Kidney (tissue), 14 donors: Measurements from ENCODE around the gene FREM1. TPM values are rescaled to one million over a fixed set of nuclear protein-coding genes. Genes with fewer than 3 reads are reported as not detected.

Experiments
- DNase-seq, 5 donors: peaks; one replicate each; pipeline ENCODE4 v3.0.0-alpha.2; 2013 to 2020
- FAIRE-seq: peaks from 2 replicates; lab custom pipeline; 2012; peaks lifted over from hg19 to GRCh38; lab: Jason Lieb, UNC
- H3K27ac ChIP-seq, 2 donors: one replicate each; pipeline ENCODE4 v1.7.0; 2013; ENCODE audit warnings: low read depth in 2 of 2, low read length in 2 of 2, inconsistent platforms in 1 of 2
- H3K27me3 ChIP-seq: one replicate; pipeline ENCODE4 v1.7.1; 2013; ENCODE audit warnings: low read length, inconsistent platforms; ENCODE audit not compliant: control insufficient read depth, insufficient read depth
- H3K36me3 ChIP-seq, 3 donors: one replicate each; pipeline versions ENCODE4 v1.7.0 to v1.7.1; 2013; ENCODE audit warnings: low read length in 3 of 3, control low read depth in 1 of 3, inconsistent platforms in 1 of 3; ENCODE audit not compliant: insufficient read depth in 3 of 3, control insufficient read depth in 2 of 3
- H3K4me1 ChIP-seq, 3 donors: one replicate each; pipeline versions ENCODE4 v1.7.0 to v1.7.1; 2013; ENCODE audit warnings: low read length in 3 of 3, inconsistent platforms in 1 of 3, low read depth in 1 of 3; ENCODE audit not compliant: control insufficient read depth in 2 of 3, insufficient read depth in 2 of 3
- H3K4me3 ChIP-seq, 3 donors: one replicate each; pipeline versions ENCODE4 v1.7.0 to v1.8.1; 2013; ENCODE audit warnings: low read length in 3 of 3, control low read depth in 1 of 3, inconsistent platforms in 1 of 3
- H3K9ac ChIP-seq, 3 donors: one replicate each; pipeline versions ENCODE4 v1.7.0 to v1.7.1; 2013; ENCODE audit warnings: low read length in 3 of 3, control low read depth in 1 of 3, inconsistent platforms in 1 of 3
- H3K9me3 ChIP-seq, 3 donors: one replicate each; pipeline versions ENCODE4 v1.7.0 to v1.7.1; 2013; ENCODE audit warnings: low read length in 3 of 3, control low read depth in 1 of 3, inconsistent platforms in 1 of 3; ENCODE audit not compliant: control insufficient read depth in 2 of 3, insufficient read depth in 1 of 3
- intact Hi-C: fragments of 100-400 bp; cut with DNase I; formaldehyde crosslinking; loops from one replicate; pipeline ENCODE4 v1.11.1; 2022
- polyA plus RNA-seq: library from polyadenylated mRNA; stranded (reverse); fragments of 350-450 nt; fragmentation: Illumina TruSeq; extraction: RNeasy Lipid Tissue Mini Kit (QIAGEN cat#74804); gene quantifications from one replicate; pipeline ENCODE4 v1.2.3, GENCODE V29; 2014; ENCODE audit warnings: low read depth, low replicate concordance; ENCODE audit not compliant: insufficient read depth
- total RNA-seq: library from RNA; stranded (reverse); fragmentation: NEBNext Ultra II Directional; extraction: Animal tissue kit (Norgen Biotek cat#: 25700); gene quantifications from one replicate; pipeline ENCODE4 v1.2.1, GENCODE V29; 2021
- TF ChIP-seq, protein P1 (sequence below): IDR thresholded peaks from 3 replicates; pipeline ENCODE4 v1.5.1; 2012; ENCODE audit warnings: mild to moderate bottlenecking, moderate library complexity, borderline replicate concordance; ENCODE audit not compliant: insufficient read depth; ENCODE audit errors: extremely low read depth
- donor health status: control.
- donor health status: control.
- donor health status: control.
- donor health status: control.
- donor health status: control.
- donor health status: DM: yes; HTN: yes; CAD: no.
- donor health status: Normal renal cell carcinoma (clear cell type).

FREM1 gene
- total and polyA plus RNA-seq, 2 donors from 2014 or later, result 8.3 to 17.0 TPM

- FAIRE-seq, result peak; percentile 23
- intact Hi-C loops, result loop anchor here (10.0 kb wide), 1 partner anchor 144 kb away; no protein-coding TSS in a partner anchor
- H3K9me3 ChIP-seq, result no peaks in the 10 kb centered on the region
- H3K4me3 ChIP-seq, result no peak overlapping the region
- H3K4me1 ChIP-seq, result no peaks in the 10 kb centered on the region
- no peaks in the 10 kb centered on the region for H3K27me3 ChIP-seq
- H3K9ac ChIP-seq, result no peak overlapping the region
- H3K36me3 ChIP-seq, result peaks cover 3 to 9% (median 8%) of the 10 kb centered on the region in 3 donors
- peak in 4 of 5 donors; percentile 50 to 85 (median 72) for DNase-seq
- no peak overlapping the region for H3K27ac ChIP-seq
- TF ChIP-seq, protein P1, sequence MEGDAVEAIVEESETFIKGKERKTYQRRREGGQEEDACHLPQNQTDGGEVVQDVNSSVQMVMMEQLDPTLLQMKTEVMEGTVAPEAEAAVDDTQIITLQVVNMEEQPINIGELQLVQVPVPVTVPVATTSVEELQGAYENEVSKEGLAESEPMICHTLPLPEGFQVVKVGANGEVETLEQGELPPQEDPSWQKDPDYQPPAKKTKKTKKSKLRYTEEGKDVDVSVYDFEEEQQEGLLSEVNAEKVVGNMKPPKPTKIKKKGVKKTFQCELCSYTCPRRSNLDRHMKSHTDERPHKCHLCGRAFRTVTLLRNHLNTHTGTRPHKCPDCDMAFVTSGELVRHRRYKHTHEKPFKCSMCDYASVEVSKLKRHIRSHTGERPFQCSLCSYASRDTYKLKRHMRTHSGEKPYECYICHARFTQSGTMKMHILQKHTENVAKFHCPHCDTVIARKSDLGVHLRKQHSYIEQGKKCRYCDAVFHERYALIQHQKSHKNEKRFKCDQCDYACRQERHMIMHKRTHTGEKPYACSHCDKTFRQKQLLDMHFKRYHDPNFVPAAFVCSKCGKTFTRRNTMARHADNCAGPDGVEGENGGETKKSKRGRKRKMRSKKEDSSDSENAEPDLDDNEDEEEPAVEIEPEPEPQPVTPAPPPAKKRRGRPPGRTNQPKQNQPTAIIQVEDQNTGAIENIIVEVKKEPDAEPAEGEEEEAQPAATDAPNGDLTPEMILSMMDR, result peak; percentile 59
These were observed 141.6 kb downstream of the FREM1 start for GRCh38 chr9:14768405-14769229.

DNA sequence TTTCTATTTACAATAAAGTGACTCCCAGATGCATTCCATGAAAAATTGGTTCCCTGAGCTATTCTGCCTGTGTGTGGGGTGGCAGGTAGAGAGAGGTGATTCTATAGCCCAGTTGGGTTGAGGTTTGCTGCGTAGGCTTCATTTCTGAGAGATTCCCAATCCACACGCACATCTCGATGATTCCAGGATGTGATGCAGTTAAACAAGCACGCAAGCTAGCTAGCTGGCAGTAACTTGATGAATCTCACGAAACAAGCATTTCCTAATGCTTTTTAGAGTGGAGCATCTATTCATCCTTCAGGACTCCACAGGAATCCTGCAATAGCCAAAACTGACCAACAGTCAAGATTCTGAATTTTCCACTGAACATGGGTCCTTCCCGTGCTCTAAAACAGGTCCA is 143.9 kb downstream of the FREM1 start:
- no peak for DNase-seq
- H3K9ac ChIP-seq, result no peak overlapping the region
- FAIRE-seq, result no peak
- peaks cover 3 to 14% (median 8%) of the 10 kb centered on the region in 3 donors for H3K36me3 ChIP-seq
- TF ChIP-seq, protein P1, result no peak
- no peaks in the 10 kb centered on the region for H3K9me3 ChIP-seq
- no peaks in the 10 kb centered on the region for H3K4me1 ChIP-seq
- intact Hi-C loops, result loop anchor here (10.0 kb wide), 1 partner anchor 141 kb away; no protein-coding TSS in a partner anchor
- no peaks in the 10 kb centered on the region for H3K27me3 ChIP-seq
- H3K4me3 ChIP-seq, result no peak overlapping the region
- no peak overlapping the region for H3K27ac ChIP-seq

- H3K4me3 ChIP-seq, result no peak overlapping the region
- DNase-seq, result no peak
- intact Hi-C loops, result loop anchor here (10.0 kb wide), 1 partner anchor 137 kb away; no protein-coding TSS in a partner anchor
These were observed 148.6 kb downstream of the FREM1 start for GRCh38 chr9:14761584-14761983.

More at GRCh38 chr9:14761584-14761983, 148.6 kb downstream of the FREM1 start:
- Histone ChIP-seq H3K9ac (no peak overlapping the region), H3K4me1 (no peaks in the 10 kb centered on the region), H3K9me3 (no peaks in the 10 kb centered on the region), H3K36me3 (peaks cover 3 to 10% (median 4%) of the 10 kb centered on the region in 3 donors), H3K27ac (no peak overlapping the region), H3K27me3 (no peaks in the 10 kb centered on the region)
- TF ChIP-seq, protein P1, result no peak
- no peak for FAIRE-seq
